BLaER1 treated with 17β-estradiol and CSF1 and Interleukin-3, amounts not matched to agents 10 nM and 100 nM (cell line): ENCODE measurements around the gene VPS9D1.

Experiments
- H3K27ac ChIP-seq, 11 experiments: shearing (Covaris generic); formaldehyde crosslinking; 2 replicates each; pipeline ENCODE4 v1.8.1; 2022
- H3K27me3 ChIP-seq, 11 experiments: shearing (Covaris generic); formaldehyde crosslinking; 2 replicates each; pipeline ENCODE4 v1.8.1; 2022
- H3K36me3 ChIP-seq, 11 experiments: shearing (Covaris generic); formaldehyde crosslinking; 2 replicates each; pipeline ENCODE4 v1.8.1; 2022
- H3K4me1 ChIP-seq, 10 experiments: shearing (Covaris generic); formaldehyde crosslinking; 2 replicates each; pipeline ENCODE4 v1.8.1; 2022
- H3K4me2 ChIP-seq, 11 experiments: shearing (Covaris generic); formaldehyde crosslinking; 2 replicates each; pipeline ENCODE4 v1.8.1; 2022
- H3K4me3 ChIP-seq, 10 experiments: shearing (Covaris generic); formaldehyde crosslinking; 2 replicates each; pipeline ENCODE4 v1.8.1; 2022
- H3K9ac ChIP-seq, 11 experiments: shearing (Covaris generic); formaldehyde crosslinking; 2 replicates each; pipeline ENCODE4 v1.8.1; 2022
- H3K9me3 ChIP-seq, 11 experiments: shearing (Covaris generic); formaldehyde crosslinking; replicated peaks in 1 of 11; 2 replicates each; pipeline ENCODE4 v1.8.1; 2022
- H4K20me1 ChIP-seq, 11 experiments: shearing (Covaris generic); formaldehyde crosslinking; 2 replicates each; pipeline ENCODE4 v1.8.1; 2022
- Cebpa-rat ChIP-seq, 11 experiments: shearing (Covaris generic); IDR thresholded peaks; 2 replicates each; pipeline ENCODE4 v1.8.1; 2022

VPS9D1 gene

DNA sequence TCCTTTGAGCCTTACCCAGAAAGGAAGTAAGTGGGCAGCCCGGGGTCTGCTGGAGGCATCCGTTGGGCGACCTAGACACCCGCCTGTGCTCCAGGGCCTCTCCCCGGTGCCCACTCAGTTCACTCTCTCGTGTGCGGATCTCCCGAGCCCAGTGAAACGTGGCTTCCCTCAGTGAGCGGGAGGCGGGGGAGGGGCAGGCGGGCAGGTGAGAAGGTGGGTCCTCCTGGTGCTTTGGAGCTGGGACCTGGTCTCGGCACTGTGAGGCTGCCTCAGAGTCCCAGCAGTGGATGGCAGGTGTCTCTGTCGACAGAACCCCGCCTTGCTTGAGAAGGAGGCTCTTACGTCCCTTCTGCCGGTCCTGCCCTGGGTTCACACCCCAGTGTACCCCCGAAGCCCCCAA is 8.6 kb upstream of the VPS9D1 start:
- Histone ChIP-seq H3K4me1 (peaks cover 2 to 18% (median 14%) of the 10 kb centered on the region in 10 experiments; a peak in 19 of 20 replicates), H3K4me2 (no peak overlapping the region), H3K27ac (no peak overlapping the region), H3K9ac (peak overlapping the region in 1 of 11 experiments; percentile 2; a peak in 1 of 22 replicates), H3K4me3 (no peak overlapping the region), H3K27me3 (no peaks in the 10 kb centered on the region), H3K9me3 (no peaks in the 10 kb centered on the region), H3K36me3 (peaks cover 91 to 100% (median 99%) of the 10 kb centered on the region in 11 experiments), H4K20me1 (peaks cover 64 to 100% (median 96%) of the 10 kb centered on the region in 11 experiments; a peak in 21 of 22 replicates)
- TF ChIP-seq Cebpa-rat (IDR thresholded peaks at IDR 0.05) = no peak

DNA sequence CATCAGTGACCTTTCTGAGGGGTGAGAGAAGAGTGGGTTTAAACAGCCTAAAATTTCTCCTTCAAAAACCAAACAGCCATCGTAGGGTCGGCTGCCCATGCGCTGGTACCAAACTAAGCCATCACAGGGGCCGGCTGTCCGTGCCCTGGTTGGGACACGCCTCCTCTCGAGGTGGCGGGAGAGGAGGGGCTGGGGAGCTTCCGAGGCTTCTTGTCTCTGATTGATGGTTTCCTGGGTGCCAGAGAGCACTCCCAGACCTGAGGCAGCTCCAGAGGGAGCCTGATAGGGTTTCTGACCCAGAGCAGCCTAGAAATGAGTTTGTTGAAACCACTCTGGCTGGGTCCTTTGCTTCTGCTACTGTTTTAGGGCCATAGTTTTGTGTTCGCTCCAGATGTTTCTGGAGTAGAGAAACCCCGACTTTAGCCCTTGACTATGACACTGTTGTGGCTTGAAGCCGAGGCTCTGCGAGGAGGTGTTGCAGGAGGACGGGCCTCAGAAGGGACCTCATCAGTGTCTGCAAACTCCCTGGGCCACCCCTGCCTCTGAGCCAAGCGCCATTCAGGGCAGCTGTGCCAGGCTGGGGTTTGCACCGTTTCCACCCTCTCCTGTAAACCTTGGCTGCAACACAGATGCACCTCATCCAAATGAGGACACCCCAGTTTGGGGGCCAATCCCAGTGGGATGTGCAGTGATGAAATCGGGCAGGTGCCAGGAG is 6.9 kb upstream of the VPS9D1 start:
- Histone ChIP-seq H3K9ac (peak overlapping the region in 3 of 11 experiments; percentile 9 to 38 (median 19); a peak in 3 of 22 replicates), H3K4me2 (no peak overlapping the region; a peak in 1 of 22 replicates), H3K4me1 (peaks cover 20 to 35% (median 30%) of the 10 kb centered on the region in 10 experiments), H3K9me3 (no peaks in the 10 kb centered on the region), H3K27ac (no peak overlapping the region), H4K20me1 (peaks cover 73 to 100% (median 96%) of the 10 kb centered on the region in 11 experiments), H3K4me3 (no peak overlapping the region), H3K27me3 (no peaks in the 10 kb centered on the region), H3K36me3 (peaks cover 86 to 99% (median 97%) of the 10 kb centered on the region in 11 experiments)
- TF ChIP-seq Cebpa-rat (IDR thresholded peaks at IDR 0.05) = no peak

DNA sequence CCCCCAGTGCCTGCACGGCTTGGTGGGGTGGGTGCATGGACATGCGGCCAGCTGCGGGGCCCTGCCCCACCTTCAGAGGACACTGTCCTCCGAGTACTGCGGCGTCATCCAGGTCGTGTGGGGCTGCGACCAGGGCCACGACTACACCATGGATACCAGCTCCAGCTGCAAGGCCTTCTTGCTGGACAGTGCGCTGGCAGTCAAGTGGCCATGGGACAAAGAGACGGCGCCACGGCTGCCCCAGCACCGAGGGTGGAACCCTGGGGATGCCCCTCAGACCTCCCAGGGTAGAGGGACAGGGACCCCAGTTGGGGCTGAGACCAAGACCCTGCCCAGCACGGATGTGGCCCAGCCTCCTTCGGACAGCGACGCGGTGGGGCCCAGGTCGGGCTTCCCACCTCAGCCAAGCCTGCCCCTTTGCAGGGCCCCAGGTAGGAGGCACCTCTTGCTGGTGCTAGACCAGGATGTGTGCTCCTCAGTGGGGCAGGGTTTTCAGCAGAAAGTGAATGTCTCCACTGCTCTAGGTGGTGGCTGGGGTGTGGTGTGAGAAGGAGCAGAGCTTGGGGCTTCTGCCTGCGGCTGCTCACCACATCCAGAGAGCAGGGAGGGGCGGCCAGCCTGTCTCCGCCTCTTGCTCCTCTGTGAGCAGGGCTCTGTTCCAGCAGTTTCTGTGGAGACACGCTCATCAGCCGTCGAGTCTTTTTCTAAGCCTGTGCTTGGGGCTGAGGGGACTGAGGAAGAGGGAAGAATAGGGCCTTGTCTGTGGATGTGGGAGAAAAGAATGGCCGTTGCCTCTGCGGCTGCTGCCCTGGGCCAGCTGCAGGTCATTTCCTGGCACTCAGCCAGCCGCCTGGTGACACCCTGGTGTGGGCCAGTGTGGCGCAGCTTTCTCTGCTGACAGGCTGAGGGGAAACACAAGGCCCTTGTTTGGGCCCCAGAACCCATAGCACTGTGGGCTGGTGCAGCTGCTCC is 2.9 kb upstream of the VPS9D1 start:
- no peaks in the 10 kb centered on the region for H3K9me3 ChIP-seq
- peak overlapping the region; percentile 88 to 98 (median 93) for H3K9ac ChIP-seq
- H3K4me2 ChIP-seq = peak overlapping the region; percentile 96 to 100 (median 99)
- H4K20me1 ChIP-seq = peaks cover 58 to 91% (median 70%) of the 10 kb centered on the region in 11 experiments
- peaks cover 47 to 60% (median 57%) of the 10 kb centered on the region in 11 experiments for H3K36me3 ChIP-seq
- H3K4me3 ChIP-seq = peak overlapping the region; percentile 75 to 98 (median 90)
- no peak for TF ChIP-seq Cebpa-rat (IDR thresholded peaks at IDR 0.05)
- H3K4me1 ChIP-seq = peaks cover 38 to 62% (median 46%) of the 10 kb centered on the region in 10 experiments
- peak overlapping the region in 9 of 11 experiments; percentile 93 to 99 (median 95); a peak in 17 of 22 replicates for H3K27ac ChIP-seq
- H3K27me3 ChIP-seq = peaks cover 0 to 21% (median 9%) of the 10 kb centered on the region in 11 experiments; a peak in 13 of 22 replicates

DNA sequence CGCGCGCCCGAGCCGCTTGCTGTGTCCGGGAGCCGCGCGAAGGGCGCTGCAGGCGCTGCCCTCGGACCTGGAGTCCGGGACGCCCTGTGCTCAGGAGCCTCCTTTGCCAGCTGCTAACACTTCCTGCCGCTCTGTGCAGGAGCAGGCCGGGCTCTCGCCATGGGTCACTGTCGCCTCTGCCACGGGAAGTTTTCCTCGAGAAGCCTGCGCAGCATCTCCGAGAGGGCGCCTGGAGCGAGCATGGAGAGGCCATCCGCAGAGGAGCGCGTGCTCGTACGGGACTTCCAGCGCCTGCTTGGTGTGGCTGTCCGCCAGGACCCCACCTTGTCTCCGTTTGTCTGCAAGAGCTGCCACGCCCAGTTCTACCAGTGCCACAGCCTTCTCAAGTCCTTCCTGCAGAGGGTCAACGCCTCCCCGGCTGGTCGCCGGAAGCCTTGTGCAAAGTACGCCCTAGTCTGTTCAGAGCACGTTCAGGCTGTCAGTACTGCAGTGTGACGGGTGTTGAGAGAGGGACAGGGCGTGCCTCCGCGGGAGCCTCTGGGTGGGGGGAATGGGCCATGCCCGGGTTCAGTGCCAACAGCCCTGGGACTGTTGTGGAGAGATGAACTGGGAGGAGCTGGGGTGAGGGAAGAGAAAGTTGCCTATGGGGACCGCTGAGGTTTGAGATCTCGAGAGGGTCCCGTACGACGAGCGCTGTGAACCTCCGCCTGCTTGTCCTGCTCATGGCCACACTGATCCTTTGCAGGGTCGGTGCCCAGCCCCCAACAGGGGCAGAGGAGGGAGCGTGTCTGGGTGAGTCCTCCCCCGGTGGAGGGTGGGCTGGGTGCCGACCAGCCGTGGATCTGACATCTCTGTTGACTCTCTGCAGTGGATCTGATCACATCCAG is 1.9 kb upstream of the VPS9D1 start:
- no peaks in the 10 kb centered on the region for H3K9me3 ChIP-seq
- peaks cover 0 to 21% (median 9%) of the 10 kb centered on the region in 11 experiments; a peak in 13 of 22 replicates for H3K27me3 ChIP-seq
- H4K20me1 ChIP-seq = peaks cover 52 to 92% (median 61%) of the 10 kb centered on the region in 11 experiments
- H3K4me1 ChIP-seq = peaks cover 38 to 63% (median 55%) of the 10 kb centered on the region in 10 experiments
- H3K27ac ChIP-seq = peak overlapping the region; percentile 88 to 99 (median 95); a peak in 21 of 22 replicates
- H3K4me3 ChIP-seq = peak overlapping the region; percentile 75 to 98 (median 90)
- peak overlapping the region; percentile 96 to 100 (median 99) for H3K4me2 ChIP-seq
- H3K9ac ChIP-seq = peak overlapping the region; percentile 88 to 98 (median 93)
- peaks cover 45 to 60% (median 52%) of the 10 kb centered on the region in 11 experiments for H3K36me3 ChIP-seq
- no peak for TF ChIP-seq Cebpa-rat (IDR thresholded peaks at IDR 0.05)

DNA sequence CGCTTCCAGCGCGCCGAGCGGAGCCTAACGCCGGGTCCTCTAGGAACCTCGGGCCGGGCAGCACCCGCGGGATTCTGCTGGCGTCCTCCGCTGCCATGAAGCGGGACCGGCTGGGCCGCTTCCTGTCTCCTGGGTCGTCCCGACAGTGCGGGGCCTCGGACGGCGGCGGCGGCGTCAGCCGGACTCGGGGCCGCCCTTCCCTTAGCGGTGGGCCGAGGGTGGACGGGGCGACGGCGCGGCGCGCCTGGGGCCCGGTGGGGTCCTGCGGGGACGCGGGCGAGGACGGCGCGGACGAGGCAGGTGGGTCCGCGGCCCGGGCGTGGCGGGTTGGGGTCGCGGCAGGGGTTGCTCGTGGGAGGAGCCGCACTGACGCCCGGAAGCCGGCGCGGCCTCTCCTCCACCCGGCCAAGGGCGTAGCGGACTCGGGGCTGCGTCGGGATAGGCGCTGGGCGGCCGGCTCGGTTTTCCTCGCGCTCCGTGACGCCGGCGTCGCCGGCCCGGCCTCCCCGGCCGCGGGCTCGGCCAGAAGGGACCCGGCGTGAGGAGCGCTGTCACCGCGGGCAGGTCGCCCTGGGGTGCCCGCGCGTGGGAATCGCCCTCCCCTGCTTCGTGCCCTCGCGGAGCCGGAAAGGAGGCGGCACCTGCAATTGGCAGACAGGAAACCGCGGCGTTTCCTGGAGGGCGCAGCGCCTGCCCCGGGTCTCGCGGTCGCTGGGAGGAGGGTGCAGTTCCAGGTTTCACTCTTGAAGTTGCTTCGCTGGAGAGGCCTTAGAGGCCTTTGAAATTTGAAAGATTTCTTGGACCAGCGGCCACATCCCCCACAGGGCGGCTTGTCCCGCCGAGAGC is 1.1 kb upstream of the VPS9D1 start:
- Histone ChIP-seq H3K36me3 (peaks cover 39 to 57% (median 49%) of the 10 kb centered on the region in 11 experiments), H4K20me1 (peaks cover 43 to 89% (median 52%) of the 10 kb centered on the region in 11 experiments)
- TF ChIP-seq Cebpa-rat (IDR thresholded peaks at IDR 0.05) = no peak

DNA sequence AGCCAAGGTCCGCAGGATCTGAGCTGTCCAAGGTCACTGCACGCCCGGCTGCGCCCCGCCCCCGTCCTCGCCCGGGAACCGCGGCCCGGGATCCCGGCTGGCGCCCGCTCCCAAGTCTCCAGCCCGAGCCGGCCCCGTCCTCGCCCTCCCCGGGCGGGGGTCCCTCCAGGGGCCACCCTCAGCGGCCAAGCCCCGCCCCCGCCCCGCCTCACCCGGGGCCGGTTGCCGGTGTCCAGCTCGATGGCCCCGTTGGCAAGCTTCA is 216 bp downstream of the VPS9D1 start:
- no peak for TF ChIP-seq Cebpa-rat (IDR thresholded peaks at IDR 0.05)
- H4K20me1 ChIP-seq = peaks cover 34 to 87% (median 40%) of the 10 kb centered on the region in 11 experiments

More for the DNA sequence above, 1.1 kb upstream of the VPS9D1 start:
- Histone ChIP-seq H3K9ac (peak overlapping the region; percentile 88 to 98 (median 93)), H3K4me1 (peaks cover 38 to 68% (median 56%) of the 10 kb centered on the region in 10 experiments), H3K4me2 (peak overlapping the region; percentile 96 to 100 (median 99)), H3K27ac (peak overlapping the region; percentile 88 to 99 (median 95)), H3K9me3 (no peaks in the 10 kb centered on the region), H3K4me3 (peak overlapping the region; percentile 75 to 98 (median 90)), H3K27me3 (peaks cover 0 to 21% (median 9%) of the 10 kb centered on the region in 11 experiments; a peak in 13 of 22 replicates)

More for the DNA sequence above, 216 bp downstream of the VPS9D1 start:
- peaks cover 36 to 56% (median 47%) of the 10 kb centered on the region in 11 experiments for H3K36me3 ChIP-seq
- H3K9ac ChIP-seq = peak overlapping the region; percentile 88 to 98 (median 93)
- H3K27ac ChIP-seq = peak overlapping the region; percentile 88 to 99 (median 95)
- peak overlapping the region; percentile 94 to 100 (median 98) for H3K4me2 ChIP-seq
- H3K4me1 ChIP-seq = peaks cover 38 to 77% (median 60%) of the 10 kb centered on the region in 10 experiments
- no peaks in the 10 kb centered on the region for H3K9me3 ChIP-seq
- H3K27me3 ChIP-seq = peaks cover 0 to 21% (median 9%) of the 10 kb centered on the region in 11 experiments; a peak in 13 of 22 replicates
- peak overlapping the region; percentile 75 to 98 (median 90) for H3K4me3 ChIP-seq
